ENCODE data around the gene MED12L. TPM values are rescaled to one million over a fixed set of nuclear protein-coding genes. Genes with fewer than 3 reads are reported as not detected.

Gene MED12L
- total and polyA plus RNA-seq, 7 donors, result 0.16 to 0.71 (median 0.28) TPM; not detected in 2

GRCh38 chr3:151432616-151433372 is 347.3 kb downstream of the MED12L start:
- 90 to 93% methylated on average over 7 of the region's 7 CpGs for WGBS, 2 donors
- H3K27me3 ChIP-seq, result no peaks in the 10 kb centered on the region
- H3K4me3 ChIP-seq, result no peak overlapping the region
- no peak for DNase-seq
- intact Hi-C loops (cut with DNase I), result no loop called here
- H3K27ac ChIP-seq, result no peak overlapping the region
- no peaks in the 10 kb centered on the region for H3K9me3 ChIP-seq
- TF ChIP-seq EP300 (IDR thresholded peaks at IDR 0.05) (no peak), POLR2A (IDR thresholded peaks at IDR 0.05) (no peak), POLR2AphosphoS5 (IDR thresholded peaks at IDR 0.05) (no peak)
- TF ChIP-seq, protein P1, sequence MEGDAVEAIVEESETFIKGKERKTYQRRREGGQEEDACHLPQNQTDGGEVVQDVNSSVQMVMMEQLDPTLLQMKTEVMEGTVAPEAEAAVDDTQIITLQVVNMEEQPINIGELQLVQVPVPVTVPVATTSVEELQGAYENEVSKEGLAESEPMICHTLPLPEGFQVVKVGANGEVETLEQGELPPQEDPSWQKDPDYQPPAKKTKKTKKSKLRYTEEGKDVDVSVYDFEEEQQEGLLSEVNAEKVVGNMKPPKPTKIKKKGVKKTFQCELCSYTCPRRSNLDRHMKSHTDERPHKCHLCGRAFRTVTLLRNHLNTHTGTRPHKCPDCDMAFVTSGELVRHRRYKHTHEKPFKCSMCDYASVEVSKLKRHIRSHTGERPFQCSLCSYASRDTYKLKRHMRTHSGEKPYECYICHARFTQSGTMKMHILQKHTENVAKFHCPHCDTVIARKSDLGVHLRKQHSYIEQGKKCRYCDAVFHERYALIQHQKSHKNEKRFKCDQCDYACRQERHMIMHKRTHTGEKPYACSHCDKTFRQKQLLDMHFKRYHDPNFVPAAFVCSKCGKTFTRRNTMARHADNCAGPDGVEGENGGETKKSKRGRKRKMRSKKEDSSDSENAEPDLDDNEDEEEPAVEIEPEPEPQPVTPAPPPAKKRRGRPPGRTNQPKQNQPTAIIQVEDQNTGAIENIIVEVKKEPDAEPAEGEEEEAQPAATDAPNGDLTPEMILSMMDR (IDR thresholded peaks at IDR 0.05), result no peak
- no peaks in the 10 kb centered on the region for H3K36me3 ChIP-seq
- H3K4me1 ChIP-seq, result no peaks in the 10 kb centered on the region

- Histone ChIP-seq H3K9me3 (no peaks in the 10 kb centered on the region), H3K27ac (no peak overlapping the region), H3K27me3 (no peaks in the 10 kb centered on the region), H3K36me3 (no peaks in the 10 kb centered on the region), H3K4me3 (no peak overlapping the region), H3K4me1 (no peaks in the 10 kb centered on the region)
- TF ChIP-seq POLR2AphosphoS5 (IDR thresholded peaks at IDR 0.05) (no peak), POLR2A (IDR thresholded peaks at IDR 0.05) (no peak), EP300 (IDR thresholded peaks at IDR 0.05) (no peak)
- TF ChIP-seq, protein P1 (IDR thresholded peaks at IDR 0.05), result no peak
- intact Hi-C loops (cut with DNase I), result no loop called here
- 62 to 73% methylated on average over 1 of the region's 1 CpG for WGBS, 2 donors
- DNase-seq, result no peak
These were observed 348.9 kb downstream of the MED12L start for GRCh38 chr3:151434151-151434890.

GRCh38 chr3:151436675-151437446 is 351.4 kb downstream of the MED12L start:
- Histone ChIP-seq H3K36me3 (no peaks in the 10 kb centered on the region), H3K4me1 (no peaks in the 10 kb centered on the region), H3K4me3 (no peak overlapping the region), H3K27me3 (no peaks in the 10 kb centered on the region), H3K9me3 (no peaks in the 10 kb centered on the region), H3K27ac (no peak overlapping the region)
- 84 to 89% methylated on average over 8 of the region's 8 CpGs for WGBS, 2 donors
- intact Hi-C loops (cut with DNase I), result loop anchor here (5.0 kb wide), 1 partner anchor 480 kb away; no protein-coding TSS in a partner anchor
- TF ChIP-seq POLR2A (IDR thresholded peaks at IDR 0.05) (no peak), POLR2AphosphoS5 (IDR thresholded peaks at IDR 0.05) (no peak), EP300 (IDR thresholded peaks at IDR 0.05) (no peak)
- TF ChIP-seq, protein P1 (IDR thresholded peaks at IDR 0.05), result no peak
- no peak for DNase-seq

DNA sequence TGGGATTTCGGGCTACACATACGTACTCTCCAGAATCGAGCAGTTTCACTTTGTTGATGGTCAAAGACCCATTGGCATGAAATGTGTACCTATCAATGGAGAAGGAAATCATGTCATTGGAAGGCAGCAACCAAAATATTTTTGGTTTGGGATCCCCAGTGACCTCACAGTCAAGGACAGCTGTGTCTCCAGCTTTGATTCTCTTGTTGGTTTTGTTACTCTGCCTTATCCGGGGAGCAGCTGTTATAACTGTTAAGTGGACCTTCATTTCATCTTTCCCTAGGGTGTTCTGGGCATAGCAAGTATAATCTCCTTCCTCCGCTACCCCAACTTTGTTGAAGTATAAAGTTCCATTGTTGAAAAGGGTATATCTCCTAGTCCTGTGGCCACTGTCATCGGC is 352.4 kb downstream of the MED12L start:
- intact Hi-C loops (cut with DNase I), result loop anchor here (5.0 kb wide), 1 partner anchor 479 kb away; no protein-coding TSS in a partner anchor
- H3K36me3 ChIP-seq, result no peaks in the 10 kb centered on the region
- 92 to 93% methylated on average over 6 of the region's 6 CpGs for WGBS, 2 donors
- no peaks in the 10 kb centered on the region for H3K9me3 ChIP-seq
- H3K4me3 ChIP-seq, result no peak overlapping the region
- H3K4me1 ChIP-seq, result no peaks in the 10 kb centered on the region
- H3K27ac ChIP-seq, result no peak overlapping the region
- DNase-seq, result no peak
- TF ChIP-seq, protein P1 (IDR thresholded peaks at IDR 0.05), result no peak
- TF ChIP-seq POLR2AphosphoS5 (IDR thresholded peaks at IDR 0.05), result no peak
- TF ChIP-seq POLR2A (IDR thresholded peaks at IDR 0.05), result no peak
- TF ChIP-seq EP300 (IDR thresholded peaks at IDR 0.05), result no peak
- no peaks in the 10 kb centered on the region for H3K27me3 ChIP-seq
